Omental fat pad (tissue), 4 donors: ENCODE measurements around the gene PTPN22. TPM values are rescaled to one million over a fixed set of nuclear protein-coding genes. Genes with fewer than 3 reads are reported as not detected.

Source experiments
- ATAC-seq: fragments of 150-250 bp; one replicate; pipeline ENCODE4 v1.9.1; 2016; ENCODE audit warnings: mild to moderate bottlenecking, moderate library complexity; ENCODE audit not compliant: low FRiP score
- DNase-seq: peaks from one replicate; pipeline ENCODE4 v3.0.0-alpha.2; 2019; ENCODE audit warnings: low spot score
- CTCF ChIP-seq, 3 donors: fragments of 450-650 bp; IDR thresholded peaks; one replicate each; pipeline ENCODE4 v1.5.1; 2016 to 2017; ENCODE audit warnings: antibody characterized with exemption in 3 of 3, mild to moderate bottlenecking in 3 of 3, moderate library complexity in 2 of 3
- total RNA-seq, 4 donors: library from RNA; depleted of rRNA; stranded (reverse); fragments of >200 nt; gene quantifications; one replicate each; pipeline ENCODE4 v1.1.0, GENCODE V29; 2016

The PTPN22 gene
- total RNA-seq, 4 donors from 2014 or later, result 2.8 to 6.8 (median 3.2) TPM

GRCh38 chr1:113850127-113850796 is 21.2 kb downstream of the PTPN22 start:
- TF ChIP-seq CTCF (IDR thresholded peaks at IDR 0.05), result no peak
- no peak for ATAC-seq
- no peak for DNase-seq

GRCh38 chr1:113849072-113849471 is 22.4 kb downstream of the PTPN22 start:
- DNase-seq, result no peak
- TF ChIP-seq CTCF (IDR thresholded peaks at IDR 0.05), result no peak
- ATAC-seq, result no peak

GRCh38 chr1:113846391-113847035 is 25.0 kb downstream of the PTPN22 start:
- ATAC-seq (no peak), DNase-seq (no peak)
- TF ChIP-seq CTCF (IDR thresholded peaks at IDR 0.05), result no peak

GRCh38 chr1:113836534-113836933 is 35.0 kb downstream of the PTPN22 start:
- ATAC-seq (no peak), DNase-seq (no peak)
- TF ChIP-seq CTCF (IDR thresholded peaks at IDR 0.05), result no peak

- DNase-seq, result no peak
- ATAC-seq, result no peak
- TF ChIP-seq CTCF (IDR thresholded peaks at IDR 0.05), result no peak
These were observed 35.7 kb downstream of the PTPN22 start for GRCh38 chr1:113835686-113836290.

GRCh38 chr1:113834716-113835115 is 36.8 kb downstream of the PTPN22 start:
- no peak for TF ChIP-seq CTCF (IDR thresholded peaks at IDR 0.05)
- ATAC-seq (no peak), DNase-seq (no peak)
